ENCODE data around the gene MEIOB.

MEIOB gene

GRCh38 chr16:1784977-1785845 lies 86.8 kb downstream of the MEIOB start:
- FAIRE-seq, result no peak
